Activated naive CD4-positive, alpha-beta T cell treated with Interleukin-2 at 50 U/mL for 16 hours (primary cell): ENCODE measurements around the gene TDRD10.
A peak's percentile ranks its signal among the peaks of the same experiment; 100 is the strongest.
"Not testable (repeated sequence)": the region's sequence is repeated elsewhere in the genome, so short reads cannot be mapped to it uniquely, and the experiment has no call there.

Source experiments
- DNase-seq: peaks from one replicate; pipeline ENCODE4 v3.0.0-alpha.2; 2020

TDRD10 gene

DNA sequence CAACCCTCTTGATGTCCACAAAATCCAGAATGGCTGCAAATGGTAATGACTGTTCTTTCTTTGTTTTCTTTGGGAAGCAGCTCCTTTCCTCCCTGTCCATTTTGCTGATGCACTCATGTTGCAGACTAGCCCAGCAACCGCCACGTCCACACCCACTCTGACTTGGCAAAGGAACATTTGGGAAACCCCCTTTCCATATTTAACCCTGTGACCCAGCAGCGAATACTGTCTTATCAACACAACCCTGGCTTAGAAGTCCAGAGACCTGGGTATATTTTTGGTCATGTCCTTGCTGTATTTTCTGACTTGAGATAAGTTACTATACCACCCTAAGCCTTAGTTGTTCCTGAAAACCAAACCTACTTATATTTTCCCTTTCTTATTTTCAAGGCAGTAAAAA lies 18.3 kb downstream of the TDRD10 start:
- no peak for DNase-seq

DNA sequence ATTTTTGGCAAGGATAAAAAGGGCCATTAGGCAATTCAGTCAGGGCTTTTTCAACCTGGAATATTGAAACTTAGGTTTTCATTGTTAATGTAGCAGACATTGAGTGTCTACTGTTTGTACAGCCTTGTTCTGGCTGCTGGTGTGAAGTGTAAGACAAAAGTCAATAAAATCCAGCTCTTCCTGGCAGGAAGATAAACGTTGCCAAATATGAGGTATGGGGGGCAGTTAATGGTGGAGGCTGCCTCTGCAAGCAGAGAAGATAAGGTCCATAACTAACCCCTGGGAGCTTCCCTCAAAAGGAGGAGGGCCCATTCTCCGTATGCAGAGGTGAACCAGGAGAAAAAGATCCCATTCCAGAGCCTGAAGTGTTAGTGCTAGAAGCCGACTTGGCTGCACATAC lies 19.7 kb downstream of the TDRD10 start:
- no peak for DNase-seq

DNA sequence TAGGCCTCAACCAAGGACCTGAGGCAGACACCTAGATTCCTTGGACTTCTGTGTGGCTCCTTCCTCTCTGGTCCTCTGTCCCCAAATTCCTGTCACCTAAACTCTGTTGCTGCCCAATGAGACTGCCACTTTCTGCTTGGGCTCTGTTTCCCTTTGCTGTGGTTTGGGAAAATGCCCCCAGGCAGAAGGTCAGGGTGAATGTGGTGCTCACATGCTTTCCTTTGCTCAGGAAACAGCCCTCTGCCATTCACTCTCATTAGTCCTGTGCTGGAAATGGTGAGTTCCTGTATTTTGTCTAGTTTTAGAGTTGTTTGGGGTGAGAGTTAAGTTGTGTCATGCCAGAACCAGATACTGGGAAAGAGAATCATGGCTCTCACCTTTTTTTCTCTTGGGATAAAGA lies 22.9 kb downstream of the TDRD10 start:
- DNase-seq = no peak

DNA sequence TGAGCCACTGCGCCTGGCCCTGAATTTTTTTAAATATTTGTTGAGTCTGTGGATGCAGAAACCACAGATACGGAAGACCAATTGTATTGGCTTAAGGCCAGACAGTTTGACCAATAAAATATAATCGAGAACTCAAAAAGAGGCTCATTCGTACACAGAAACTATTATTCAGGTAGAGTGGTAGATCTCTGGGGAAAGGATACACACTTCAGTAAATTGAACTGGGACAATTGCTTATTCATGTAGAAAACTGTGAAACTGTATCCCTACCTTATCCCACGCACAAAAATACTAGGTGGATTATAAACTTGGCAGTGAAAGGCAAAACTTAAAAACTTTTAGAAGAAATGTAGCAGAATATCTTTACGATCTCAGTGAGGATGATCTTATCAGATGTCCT lies 25.2 kb downstream of the TDRD10 start:
- no peak for DNase-seq

DNA sequence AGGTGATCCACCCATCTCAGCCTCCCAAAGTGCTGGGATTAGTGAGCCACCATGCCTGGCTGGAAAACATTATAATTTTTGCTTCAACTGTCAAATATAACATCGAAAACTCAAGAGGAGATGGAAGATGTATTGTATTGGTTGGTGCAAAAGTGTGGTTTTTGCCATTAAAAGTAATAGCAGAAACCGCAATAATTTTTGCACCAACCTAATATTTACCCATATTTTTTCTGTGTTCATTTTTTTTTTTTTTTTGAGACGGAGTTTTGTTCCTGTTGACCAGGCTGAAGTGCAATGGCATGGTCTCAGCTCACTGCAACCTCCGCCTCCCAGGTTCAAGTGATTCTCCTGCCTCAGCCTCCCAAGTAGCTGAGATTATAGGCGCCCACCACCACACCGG lies 27.3 kb downstream of the TDRD10 start:
- DNase-seq = no peak

DNA sequence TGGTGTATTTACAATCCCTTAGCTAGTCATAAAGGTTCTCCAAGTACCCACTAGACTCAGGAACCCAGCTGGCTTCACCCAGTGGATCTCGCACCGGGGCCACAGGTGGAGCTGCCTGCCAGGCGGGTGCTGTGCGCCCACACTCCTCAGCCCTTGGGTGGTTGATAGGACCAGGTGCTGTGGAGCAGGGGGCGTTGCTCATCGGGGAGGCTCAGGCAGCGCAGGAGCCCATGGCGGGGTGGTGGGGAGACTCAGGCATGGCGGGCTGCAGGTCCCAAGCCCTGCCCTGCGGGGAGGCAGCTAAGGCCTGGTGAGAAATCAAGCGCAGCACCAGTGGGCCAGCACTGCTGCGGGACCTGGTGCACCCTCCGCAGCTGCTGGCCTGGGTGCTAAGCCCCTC lies 29.9 kb downstream of the TDRD10 start:
- DNase-seq = not testable (repeated sequence)

DNA sequence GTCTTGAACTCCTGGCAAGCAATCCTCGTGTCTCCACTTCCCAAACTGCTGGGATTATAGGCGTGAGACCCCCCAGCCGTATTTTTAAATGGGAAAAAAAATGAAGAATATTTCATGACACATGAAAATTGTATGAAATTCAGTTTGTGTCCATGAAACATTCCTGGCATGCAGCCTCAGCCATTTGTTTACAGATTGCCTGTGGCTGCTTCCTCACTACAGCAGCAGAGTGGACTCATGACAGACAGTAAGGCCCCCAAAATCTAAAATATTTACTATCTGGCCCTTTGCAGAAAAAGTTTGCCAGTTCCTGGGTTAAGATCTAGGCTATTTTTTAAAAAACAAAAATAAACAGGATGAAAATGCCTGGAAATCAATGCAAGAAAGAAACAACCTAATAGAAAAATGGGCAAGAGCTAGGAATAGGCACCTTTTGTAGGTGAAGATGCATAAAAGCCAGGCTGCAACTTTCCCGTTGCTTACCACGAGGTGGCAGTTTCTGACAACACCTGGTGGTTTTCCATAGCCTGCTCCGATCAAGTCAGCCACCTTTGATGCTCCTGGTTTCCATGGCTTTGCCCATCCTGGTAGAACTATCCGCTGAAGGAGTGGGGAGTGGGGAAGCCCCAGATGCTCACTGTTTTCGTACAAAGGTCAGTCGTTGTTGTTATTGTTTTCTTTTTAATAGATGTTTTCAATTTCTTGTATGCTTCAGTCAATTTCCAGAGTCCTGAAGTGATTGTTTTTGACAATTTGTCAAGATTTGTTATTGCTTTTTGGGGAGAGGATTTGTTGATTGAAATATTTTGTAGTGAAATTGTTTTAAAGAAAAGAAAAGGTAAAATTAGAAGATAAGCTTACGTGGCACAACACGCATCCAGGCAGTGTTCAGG lies 32.2 kb downstream of the TDRD10 start:
- peak; percentile 19 for DNase-seq

DNA sequence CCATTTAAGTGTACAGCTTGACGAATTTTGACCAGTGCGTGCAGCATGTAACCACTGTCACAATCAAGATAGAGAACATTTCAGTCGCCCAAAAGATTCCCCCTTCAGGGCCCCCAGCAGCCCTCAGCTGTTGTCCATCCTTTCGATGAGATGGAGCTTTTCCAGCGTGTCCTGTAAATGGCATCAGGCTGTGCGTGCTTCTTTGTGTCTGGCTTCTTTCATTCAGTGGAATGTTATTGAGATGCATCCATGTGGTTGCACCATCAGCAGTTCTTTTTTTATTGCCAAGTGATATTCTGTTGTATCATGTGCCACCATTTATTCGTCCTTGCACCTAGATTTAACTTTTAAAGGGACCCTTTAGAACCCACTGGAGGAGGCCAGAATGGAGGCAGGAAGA lies 34.6 kb downstream of the TDRD10 start:
- no peak for DNase-seq

DNA sequence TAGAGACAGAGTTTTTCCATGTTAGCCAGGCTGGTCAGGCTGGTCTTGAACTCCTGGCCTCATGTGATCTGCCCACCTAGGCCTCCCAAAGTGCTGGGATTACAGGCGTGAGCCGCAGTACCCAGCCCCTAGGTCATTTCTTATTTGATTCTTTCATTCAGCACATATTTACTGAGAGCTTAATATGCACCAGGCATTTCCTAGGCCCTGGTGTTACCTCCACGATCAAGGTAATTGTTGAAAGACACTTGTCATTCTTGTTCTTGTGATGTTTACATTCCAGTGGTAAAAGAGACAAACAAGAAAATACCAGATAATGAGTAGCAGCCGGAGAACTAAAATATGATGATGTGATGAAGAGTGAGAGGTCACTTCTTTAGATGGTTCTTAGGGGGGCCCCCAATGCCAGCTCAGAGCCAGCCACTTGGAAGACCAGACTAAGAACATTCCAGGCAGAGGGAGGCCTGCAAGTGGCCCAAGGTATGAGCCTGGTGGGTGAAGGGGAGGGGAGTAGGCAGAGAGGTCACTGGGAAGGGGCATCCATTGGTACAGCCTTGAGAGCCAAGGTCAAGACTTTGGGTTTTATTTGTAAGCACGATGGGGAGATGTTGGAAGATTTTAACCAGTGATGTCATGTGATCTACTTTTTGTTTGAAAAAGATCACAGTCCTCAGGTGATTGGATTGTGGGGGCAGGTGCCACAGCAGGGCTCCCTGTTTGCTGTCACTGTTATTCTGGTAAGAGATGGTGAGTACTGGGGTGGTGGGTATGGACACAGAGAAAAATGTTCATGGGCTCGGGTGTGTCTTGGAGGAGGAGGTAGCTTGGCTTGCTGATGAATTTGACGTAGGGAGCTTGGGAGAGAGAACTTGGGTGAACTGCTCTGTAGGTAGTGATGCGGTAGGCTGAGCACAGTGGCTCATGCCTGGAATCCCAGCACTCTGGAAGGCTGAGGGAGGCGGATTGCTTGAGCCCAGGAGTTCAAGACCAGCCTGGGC lies 37.8 kb downstream of the TDRD10 start:
- DNase-seq = no peak

DNA sequence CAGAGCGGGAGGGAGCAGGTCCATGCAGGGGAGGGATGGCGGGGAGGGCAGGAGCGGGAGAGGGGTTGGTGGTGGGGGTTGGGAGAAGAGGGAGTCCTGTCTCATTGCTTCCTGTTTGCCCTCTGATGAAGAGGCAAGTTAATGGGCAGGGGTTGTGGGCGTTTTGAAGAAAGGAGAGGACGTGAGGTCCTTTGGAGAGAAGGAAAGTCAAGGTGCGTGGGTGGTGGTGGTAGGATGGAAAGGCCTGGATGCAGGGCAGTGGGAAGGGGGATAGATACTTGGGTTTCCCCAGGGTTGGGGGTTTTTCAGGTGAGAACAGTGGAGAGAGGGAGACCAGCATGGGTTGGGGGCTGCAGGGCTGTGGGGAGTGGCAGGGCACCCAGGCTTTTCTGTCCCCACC lies 39.2 kb downstream of the TDRD10 start:
- no peak for DNase-seq

DNA sequence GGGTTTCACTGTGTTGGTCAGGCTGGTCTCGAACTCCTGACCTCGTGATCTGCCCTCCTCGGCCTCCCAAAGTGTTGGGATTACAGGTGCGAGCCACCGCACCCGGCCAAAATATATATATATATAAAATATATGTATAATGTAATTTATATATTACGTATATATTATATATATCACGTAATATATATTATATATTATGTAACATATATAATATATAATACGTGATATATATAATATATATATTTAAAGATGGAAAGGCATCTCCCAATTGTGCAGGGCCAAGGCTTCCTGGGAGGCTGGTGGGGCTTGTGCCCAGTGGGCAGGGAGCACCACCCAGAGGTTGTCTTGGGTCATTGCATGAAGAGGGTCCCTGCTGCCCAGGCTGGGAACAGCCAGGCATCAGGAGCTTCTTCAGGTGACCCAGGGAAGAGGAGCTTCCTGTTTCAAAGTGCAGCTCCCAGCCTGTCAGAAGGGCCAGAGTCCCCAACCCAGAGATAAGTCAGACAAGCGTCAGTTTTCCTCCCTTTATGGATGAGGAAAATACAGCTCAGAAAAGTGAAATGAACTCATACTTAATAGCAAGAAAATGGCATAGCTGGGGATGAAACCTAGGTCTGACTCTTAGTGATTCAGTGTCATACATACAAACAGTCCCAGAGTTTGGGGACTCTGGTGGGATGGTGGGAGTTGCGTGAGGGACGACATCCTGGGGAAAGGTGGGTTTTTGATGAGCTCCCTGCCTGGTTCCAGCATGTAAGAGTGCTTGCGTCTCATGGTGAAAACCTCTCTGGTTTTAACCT lies 44.4 kb downstream of the TDRD10 start:
- DNase-seq = peak; percentile 50

DNA sequence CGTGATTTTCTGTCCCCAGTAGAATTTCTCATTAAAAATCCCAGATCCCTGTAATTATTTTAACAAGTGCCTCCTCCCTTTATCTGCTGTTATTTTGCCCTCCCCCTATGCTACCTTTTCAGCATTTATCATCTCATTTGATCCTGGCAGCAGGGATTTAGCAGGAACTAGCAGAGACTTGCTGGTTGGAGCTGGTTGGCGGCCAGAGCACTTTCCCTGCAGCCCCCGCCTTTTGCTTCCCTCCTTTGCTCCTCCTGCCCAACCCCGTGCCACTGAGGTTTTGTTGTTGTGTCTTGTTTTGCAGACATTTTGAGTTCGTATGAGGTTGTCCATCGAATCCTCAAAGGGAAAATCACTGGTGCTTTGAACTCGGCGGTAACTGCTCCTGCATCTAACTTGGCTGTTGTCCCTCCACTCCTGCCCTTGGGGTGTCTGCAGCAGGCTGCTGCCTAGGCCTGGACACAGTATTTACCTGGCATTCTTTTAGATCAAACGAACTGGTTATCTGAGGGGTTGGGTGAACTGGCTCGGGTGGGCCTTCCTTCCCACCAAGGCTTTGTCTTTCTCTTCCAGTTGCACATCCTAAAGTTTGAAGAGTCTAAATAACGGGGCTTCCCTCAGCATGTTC lies 45.2 kb downstream of the TDRD10 start:
- no peak for DNase-seq

DNA sequence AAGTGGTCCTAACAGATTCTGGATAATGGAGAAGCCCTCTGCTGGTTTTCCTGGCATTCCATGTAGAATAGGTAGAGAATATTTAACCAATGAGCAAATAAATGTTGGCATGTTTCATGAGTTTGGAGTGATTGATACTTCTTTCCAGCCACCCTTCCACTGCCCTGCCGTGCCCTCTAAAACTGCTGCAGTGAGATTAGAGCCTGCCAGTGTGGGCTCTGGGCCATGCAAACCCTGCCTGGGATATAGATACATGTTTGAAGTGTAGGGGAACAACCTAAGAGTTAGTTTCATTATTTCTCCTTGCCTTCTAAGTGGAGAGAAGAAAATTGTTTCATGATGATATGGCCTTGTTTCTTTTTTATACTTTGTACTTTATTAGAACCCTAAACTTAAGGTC lies 46.0 kb downstream of the TDRD10 start:
- no peak for DNase-seq

DNA sequence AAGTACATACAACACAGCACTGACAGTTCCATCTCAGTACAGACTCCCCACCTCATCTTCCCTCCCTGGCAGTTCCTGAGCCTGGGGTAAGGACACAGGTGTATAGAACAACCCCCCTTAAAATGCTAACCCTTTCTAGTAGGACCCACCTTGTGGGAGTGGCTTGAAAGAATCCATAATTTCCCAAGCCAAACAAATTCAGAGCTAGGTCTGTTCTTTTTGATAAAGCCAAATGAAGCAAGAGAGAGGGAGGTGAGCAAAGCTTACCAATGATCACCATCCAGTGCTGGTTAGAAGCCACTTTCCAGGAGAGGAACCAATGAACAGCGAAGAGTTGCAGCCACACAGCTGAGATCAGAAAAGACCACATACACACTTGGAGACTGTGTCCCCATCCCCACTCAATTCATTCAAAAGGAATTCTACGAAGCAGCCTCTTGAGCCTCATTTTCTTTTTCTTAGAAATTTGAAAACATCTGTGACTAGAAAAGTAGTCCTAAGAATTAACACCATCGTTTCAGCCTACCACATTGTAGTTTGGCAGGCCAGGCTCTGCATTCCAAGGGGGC lies 47.3 kb downstream of the TDRD10 start:
- DNase-seq = no peak

DNA sequence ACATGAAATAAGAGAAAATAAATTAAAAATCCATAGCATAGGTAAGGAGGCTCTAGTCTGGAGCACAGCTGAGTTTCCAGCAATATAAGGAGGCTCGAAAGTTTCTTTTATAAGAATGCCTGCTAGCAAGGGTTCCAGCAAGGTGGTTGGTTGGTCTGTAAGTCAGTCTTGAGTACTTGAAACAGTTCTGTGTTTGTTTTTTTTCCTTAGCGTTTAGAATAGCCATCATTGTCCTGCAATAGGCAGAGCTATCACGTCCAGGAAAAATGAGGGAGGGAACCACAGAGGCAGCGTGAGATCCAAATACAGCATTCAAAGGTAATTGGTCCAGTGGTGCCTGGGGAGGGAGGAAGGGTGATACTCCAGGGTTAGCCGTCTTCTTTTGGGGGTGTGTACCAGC lies 48.1 kb downstream of the TDRD10 start:
- DNase-seq = no peak

DNA sequence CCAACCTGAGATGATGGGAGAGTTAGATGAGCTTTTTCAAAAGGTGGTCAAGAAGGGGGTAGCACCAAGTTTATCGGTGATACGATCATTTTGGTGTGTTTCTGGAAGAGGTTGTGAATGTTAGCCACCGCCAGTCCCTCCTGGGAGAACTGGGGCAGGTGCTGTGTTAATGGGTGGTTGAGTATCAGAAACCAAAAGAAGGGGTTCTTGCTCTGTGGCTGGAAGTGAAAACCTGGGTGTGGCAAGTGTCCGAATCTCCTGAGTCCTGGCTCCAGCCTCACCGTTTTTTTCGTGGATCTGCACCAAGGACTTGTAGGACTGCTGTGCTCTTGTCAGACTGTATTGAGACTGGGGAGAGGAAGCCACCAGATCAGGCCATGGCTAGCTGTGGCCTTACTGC lies 48.6 kb downstream of the TDRD10 start:
- DNase-seq = no peak

DNA sequence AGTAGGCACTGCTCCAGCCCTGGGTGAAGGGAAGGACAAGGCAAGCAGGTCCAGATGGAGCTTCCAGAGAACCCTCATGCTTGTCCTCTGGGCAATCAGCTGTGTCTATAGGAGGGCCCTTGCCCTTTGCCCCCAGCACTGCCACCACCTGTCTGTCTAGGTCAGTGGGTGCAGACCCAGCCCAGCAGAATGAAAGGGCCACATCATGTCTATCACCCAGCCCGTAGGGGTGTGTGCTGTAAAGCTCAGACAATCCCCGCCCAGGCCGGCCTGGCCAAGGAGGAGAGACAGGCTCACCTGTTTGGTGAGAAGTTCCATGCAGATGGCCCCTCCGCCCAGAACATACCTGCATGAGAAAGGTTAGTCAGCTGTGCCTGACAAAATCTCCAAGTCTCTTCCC lies 49.5 kb downstream of the TDRD10 start:
- DNase-seq = no peak

DNA sequence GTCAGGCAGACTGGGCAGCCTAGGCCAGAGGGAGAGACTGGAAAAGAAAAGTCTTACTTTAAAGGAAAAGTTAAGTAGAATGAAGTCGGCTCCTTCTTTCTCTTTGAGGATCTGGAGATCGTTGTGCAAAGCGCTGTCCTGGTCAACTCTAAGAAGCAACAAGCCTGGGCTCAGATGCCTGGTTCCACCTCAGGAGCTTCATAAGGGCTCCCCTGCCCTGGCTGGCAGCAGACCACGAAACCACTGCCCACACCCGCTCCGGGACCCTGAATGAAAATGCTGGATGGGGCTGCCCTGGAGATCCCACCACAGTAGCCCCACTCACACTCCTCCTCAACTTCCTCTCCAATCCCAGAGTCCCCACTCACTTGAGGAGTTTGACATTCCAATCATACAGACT lies 50.0 kb downstream of the TDRD10 start:
- DNase-seq = no peak

DNA sequence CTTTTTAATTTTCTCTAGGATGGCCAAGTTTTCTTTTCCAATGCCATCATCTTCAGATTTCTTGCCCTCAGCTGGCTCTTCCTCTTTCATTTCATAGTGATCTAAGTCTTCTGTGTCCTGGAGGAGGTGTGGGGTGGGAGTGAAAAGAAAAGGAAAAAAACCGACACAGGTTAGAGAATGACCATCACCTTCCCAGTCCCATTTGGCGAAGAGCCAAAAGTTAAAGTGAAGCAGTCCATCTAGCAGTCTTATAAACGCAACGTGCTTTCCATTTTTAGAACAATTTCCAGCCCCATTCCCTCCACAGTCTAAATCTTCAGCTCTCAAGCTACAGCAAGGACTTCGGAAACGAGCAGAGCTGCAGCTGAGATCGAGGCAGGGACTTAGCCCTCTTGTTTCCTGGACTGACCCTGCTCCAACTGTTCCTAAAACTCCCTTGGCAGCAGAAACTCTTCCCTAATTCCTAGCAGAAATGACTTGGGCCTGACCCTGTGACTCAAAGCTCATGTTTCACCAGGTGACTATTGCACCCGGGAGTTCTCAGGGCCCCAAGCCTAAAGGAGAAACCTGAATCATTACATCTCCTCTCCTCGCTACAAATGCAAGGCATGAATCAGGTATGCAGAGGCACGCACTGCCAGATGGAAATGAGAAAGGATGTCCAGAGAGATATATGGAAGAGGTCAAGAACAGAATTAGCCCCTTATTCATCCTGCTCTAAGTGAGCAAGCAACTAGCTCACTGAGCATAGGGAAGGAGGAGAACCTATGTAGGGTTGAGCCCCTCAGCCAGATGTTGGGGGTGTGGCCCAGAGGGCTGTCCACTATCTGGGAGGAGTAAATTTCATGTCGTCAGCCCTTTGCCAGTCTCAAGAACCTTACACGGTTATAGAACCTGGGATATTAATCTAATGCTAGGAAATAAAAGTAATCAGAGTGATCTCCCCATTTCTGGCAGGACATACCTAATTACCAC lies 51.3 kb downstream of the TDRD10 start:
- no peak for DNase-seq

DNA sequence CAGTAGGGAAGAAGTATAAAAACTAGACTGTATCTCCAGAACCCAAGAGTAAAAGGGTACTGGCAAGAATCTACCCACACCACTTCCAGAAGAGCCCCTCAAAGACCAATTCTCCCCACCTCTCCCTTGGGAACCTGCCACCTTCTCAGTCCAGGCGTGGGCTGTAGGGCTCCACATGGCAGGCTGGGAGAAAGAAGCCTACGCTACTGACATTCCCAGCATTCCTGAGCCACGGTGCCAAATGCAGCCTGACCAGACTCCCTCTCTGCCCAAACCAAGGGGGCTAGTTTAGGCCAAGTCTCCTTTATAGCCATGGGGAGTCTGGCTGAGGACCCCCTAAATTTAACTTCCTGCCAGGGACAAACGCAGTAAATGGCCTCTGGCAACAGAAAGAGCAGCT lies 54.4 kb downstream of the TDRD10 start:
- DNase-seq = no peak
